ENCODE data around the gene PRSS22.

The PRSS22 gene

DNA sequence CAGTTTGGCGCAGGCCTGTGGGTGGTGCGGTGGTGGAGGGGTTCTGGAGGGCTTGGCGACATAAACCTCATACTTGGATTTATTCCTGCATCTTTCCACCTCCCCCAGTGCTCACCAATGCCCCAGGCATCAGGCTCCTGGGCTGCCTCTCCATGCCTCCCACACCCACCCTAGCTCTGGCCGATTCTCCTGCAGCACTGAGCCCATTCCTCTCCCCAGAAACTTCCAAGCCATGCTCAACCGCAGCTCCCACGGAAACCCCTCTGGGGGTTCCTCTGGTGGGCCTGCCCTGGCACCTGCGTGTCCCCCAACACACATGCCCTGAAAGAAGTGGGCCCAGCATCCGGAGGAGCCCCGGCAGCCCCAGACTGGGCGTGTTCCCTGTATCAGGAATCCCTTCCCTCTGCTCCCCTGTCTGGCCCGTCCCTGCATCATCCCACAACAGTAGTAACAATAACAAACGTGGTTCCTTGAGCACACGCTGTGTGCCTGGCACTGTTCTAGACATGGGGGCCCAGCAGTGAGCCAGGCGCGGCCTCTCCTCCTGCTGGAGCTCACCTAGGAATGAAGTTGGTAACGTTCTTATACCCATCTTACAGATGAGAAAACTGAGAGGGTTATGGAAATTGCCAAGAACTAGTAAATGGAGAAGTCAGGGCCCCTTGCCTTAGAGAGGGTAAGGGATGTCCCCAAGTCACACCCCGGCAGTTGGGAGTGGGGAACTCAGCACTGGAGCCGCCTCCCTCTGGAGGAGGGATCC, 38.6 kb downstream of the PRSS22 start:
- TF ChIP-seq, protein P1, sequence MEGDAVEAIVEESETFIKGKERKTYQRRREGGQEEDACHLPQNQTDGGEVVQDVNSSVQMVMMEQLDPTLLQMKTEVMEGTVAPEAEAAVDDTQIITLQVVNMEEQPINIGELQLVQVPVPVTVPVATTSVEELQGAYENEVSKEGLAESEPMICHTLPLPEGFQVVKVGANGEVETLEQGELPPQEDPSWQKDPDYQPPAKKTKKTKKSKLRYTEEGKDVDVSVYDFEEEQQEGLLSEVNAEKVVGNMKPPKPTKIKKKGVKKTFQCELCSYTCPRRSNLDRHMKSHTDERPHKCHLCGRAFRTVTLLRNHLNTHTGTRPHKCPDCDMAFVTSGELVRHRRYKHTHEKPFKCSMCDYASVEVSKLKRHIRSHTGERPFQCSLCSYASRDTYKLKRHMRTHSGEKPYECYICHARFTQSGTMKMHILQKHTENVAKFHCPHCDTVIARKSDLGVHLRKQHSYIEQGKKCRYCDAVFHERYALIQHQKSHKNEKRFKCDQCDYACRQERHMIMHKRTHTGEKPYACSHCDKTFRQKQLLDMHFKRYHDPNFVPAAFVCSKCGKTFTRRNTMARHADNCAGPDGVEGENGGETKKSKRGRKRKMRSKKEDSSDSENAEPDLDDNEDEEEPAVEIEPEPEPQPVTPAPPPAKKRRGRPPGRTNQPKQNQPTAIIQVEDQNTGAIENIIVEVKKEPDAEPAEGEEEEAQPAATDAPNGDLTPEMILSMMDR (IDR thresholded peaks at IDR 0.05): no peak
- H3K27ac ChIP-seq: no peak overlapping the region

DNA sequence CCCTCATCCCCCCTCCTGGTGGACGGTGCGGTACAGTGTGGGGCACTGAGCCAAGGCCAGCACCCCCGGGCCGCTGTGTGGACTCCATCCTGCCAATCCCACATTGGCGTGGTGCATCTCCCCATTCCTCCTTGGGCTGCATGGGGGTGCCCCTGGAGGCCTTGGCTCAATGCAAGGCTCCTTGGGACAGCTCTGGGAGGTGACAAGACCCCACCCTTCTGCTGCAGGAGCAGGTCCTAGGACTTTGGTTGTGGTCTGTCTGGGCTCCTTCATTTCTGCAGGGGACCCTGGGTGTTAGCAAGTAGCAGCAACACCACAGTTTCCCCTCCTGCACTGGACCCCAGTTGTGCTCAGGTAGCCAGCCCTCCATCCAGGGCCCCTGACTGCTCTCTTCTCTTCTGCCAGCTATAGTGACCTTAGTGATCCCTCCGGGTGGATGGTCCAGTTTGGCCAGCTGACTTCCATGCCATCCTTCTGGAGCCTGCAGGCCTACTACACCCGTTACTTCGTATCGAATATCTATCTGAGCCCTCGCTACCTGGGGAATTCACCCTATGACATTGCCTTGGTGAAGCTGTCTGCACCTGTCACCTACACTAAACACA, 39.6 kb downstream of the PRSS22 start:
- no peaks in the 10 kb centered on the region for H3K9me3 ChIP-seq
- H3K27me3 ChIP-seq: no peaks in the 10 kb centered on the region
- H3K4me3 ChIP-seq (ENCODE audit: low read depth in 1 of 2, low read length in 1 of 2): no peak overlapping the region
- no peaks in the 10 kb centered on the region for H3K4me1 ChIP-seq (ENCODE audit: control insufficient read depth in 1 of 2, insufficient read depth in 1 of 2, low read depth in 1 of 2, low read length in 1 of 2)
- TF ChIP-seq, protein P1 (IDR thresholded peaks at IDR 0.05): no peak
- H3K36me3 ChIP-seq: no peaks in the 10 kb centered on the region
- no peak overlapping the region for H3K27ac ChIP-seq

More for the DNA sequence above, 38.6 kb downstream of the PRSS22 start:
- Histone ChIP-seq H3K27me3 (no peaks in the 10 kb centered on the region), H3K36me3 (no peaks in the 10 kb centered on the region), H3K4me3 (ENCODE audit: low read depth in 1 of 2, low read length in 1 of 2) (no peak overlapping the region), H3K9me3 (no peaks in the 10 kb centered on the region), H3K4me1 (ENCODE audit: control insufficient read depth in 1 of 2, insufficient read depth in 1 of 2, low read depth in 1 of 2, low read length in 1 of 2) (no peaks in the 10 kb centered on the region)

DNA sequence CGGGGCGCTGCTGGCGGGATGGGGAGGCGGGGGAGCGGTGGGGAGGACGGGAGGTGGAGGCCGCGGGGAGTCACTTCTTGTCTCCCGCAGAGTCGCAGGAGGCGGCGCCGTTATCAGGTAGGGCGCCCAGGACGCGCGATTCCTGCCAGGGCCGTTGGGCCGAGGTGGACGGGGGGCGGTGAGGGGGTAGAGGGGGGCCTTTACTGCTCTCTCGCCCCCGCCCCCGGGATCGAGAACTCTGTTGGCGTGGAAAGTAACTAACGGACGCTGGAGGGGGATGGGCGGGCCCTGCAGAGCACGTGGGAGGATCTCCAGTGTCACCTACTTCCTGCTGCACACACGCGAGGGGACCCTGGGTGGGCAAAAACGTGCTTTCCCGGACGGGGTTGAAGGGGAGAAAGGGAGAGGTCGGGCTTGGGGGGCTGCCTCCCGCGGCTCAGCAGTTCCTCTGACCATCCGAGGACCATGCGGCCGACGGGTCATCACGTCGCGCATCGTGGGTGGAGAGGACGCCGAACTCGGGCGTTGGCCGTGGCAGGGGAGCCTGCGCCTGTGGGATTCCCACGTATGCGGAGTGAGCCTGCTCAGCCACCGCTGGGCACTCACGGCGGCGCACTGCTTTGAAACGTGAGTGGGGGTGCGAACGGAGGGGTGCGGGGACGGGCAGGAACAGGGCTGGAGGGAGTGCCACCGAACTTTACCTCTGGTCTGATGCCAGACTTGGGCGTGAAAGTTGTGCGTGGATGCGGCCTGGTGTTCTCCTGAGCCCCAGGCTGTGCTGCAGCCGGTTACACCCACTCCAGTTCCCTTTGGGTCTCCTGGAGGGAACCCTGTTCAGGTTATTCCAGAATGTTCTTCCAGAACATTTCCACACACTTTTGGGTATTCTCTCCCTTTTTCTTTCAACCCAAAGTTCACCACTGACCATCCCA, 40.4 kb downstream of the PRSS22 start:
- H3K36me3 ChIP-seq: no peaks in the 10 kb centered on the region
- TF ChIP-seq, protein P1 (IDR thresholded peaks at IDR 0.05): no peak
- H3K4me3 ChIP-seq (ENCODE audit: low read depth in 1 of 2, low read length in 1 of 2): no peak overlapping the region
- no peaks in the 10 kb centered on the region for H3K9me3 ChIP-seq
- no peaks in the 10 kb centered on the region for H3K27me3 ChIP-seq
- no peaks in the 10 kb centered on the region for H3K4me1 ChIP-seq (ENCODE audit: control insufficient read depth in 1 of 2, insufficient read depth in 1 of 2, low read depth in 1 of 2, low read length in 1 of 2)
- H3K27ac ChIP-seq: no peak overlapping the region

DNA sequence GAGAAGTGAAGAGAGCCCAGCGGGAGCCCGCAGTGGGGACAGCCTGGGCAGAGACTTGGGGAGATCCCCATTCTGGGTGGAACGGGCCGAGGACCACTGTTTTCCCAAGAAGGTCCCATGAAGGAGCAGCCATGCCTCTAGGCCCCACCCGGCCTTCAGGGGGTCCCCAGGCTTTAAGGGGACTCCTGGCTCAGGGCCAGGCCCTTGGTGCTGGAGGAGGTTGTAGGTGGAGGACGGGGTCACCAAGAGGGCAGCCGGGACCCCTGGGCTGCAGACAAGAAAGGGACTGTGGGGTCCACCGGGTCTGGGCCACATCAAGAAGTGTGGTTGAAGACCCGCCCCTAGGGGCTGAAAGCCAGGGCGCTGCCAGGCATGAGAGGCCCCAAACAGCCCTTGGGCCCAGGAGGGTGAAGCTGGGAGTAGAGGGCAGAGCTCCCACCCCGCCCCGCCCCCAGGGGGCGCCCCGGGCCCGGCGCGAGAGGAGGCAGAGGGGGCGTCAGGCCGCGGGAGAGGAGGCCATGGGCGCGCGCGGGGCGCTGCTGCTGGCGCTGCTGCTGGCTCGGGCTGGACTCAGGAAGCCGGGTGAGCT, 41.1 kb downstream of the PRSS22 start, which contains the start of gene PRSS21:
Gene PRSS21, plus strand, starts transcription at position 487 of the 589 bp plus-strand sequence. Its CDS starts 32 bp downstream, at position 519.
- Histone ChIP-seq H3K36me3 (no peaks in the 10 kb centered on the region), H3K27me3 (peaks cover 4% of the 10 kb centered on the region), H3K9me3 (no peaks in the 10 kb centered on the region), H3K27ac (no peak within 1 kb of the TSS), H3K4me3 (ENCODE audit: low read depth in 1 of 2, low read length in 1 of 2) (no peak within 1 kb of the TSS), H3K4me1 (ENCODE audit: control insufficient read depth in 1 of 2, insufficient read depth in 1 of 2, low read depth in 1 of 2, low read length in 1 of 2) (no peaks in the 10 kb centered on the region)
- TF ChIP-seq, protein P1 (IDR thresholded peaks at IDR 0.05): no peak

DNA sequence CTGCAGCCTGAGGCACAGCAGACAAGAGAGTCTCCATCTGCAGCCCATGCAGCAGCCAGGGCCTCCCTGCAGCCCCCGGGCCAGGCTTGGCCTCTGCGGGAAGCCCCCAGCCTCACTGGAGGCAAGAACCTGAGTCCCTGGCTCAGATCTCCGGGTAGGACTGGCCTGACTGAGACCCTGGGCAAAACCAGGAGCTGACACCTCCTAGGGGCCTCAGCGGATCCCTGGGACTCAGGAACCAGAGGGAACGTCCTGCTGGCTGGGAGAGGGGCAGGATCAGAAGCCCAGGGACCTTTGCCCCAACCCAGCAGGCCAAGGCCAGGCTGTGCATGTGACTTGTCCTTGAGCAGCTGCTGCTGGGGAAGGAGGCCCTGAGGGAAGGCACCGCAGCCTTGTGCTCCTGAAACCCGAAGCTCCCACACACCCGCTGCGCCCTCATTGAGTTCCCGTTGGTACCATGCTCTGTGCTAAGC, 42.6 kb downstream of the PRSS22 start:
- TF ChIP-seq, protein P1 (IDR thresholded peaks at IDR 0.05): no peak
- Histone ChIP-seq H3K4me1 (ENCODE audit: control insufficient read depth in 1 of 2, insufficient read depth in 1 of 2, low read depth in 1 of 2, low read length in 1 of 2) (no peaks in the 10 kb centered on the region), H3K36me3 (no peaks in the 10 kb centered on the region), H3K9me3 (no peaks in the 10 kb centered on the region), H3K4me3 (ENCODE audit: low read depth in 1 of 2, low read length in 1 of 2) (no peak overlapping the region), H3K27me3 (peaks cover 15% of the 10 kb centered on the region), H3K27ac (no peak overlapping the region)
